ENCODE measurements around the gene BCO2. TPM values are rescaled to one million over a fixed set of nuclear protein-coding genes. Genes with fewer than 3 reads are reported as not detected.

The BCO2 gene
- total RNA-seq, 1 experiment from 2014 or later, result 0.31 TPM

- Histone ChIP-seq H3T11ph (ENCODE audit: low read length) (no peak overlapping the region), H2BK12ac (ENCODE audit: insufficient read length, low read depth, low read length) (no peak overlapping the region), H2BK15ac (ENCODE audit: low read depth, low read length) (no peak overlapping the region), H2BK5ac (ENCODE audit: insufficient read length, low read length) (no peak overlapping the region), H3K14ac (ENCODE audit: insufficient read depth, low read length) (no peak overlapping the region), H3K56ac (ENCODE audit: insufficient read length, low read depth, low read length) (no peak overlapping the region), H3K27me3 (ENCODE audit: insufficient read depth, low read length) (no peaks in the 10 kb centered on the region), H2BK20ac (ENCODE audit: low read depth, low read length, poor library complexity, severe bottlenecking) (no peak overlapping the region), H3K27ac (ENCODE audit: insufficient read length, low read depth, low read length) (no peak overlapping the region), H4K91ac (ENCODE audit: insufficient read length, low read depth, low read length) (no peak overlapping the region), H3K23me2 (ENCODE audit: insufficient read length, low read depth, low read length, poor library complexity, severe bottlenecking) (no peaks in the 10 kb centered on the region), H2AFZ (ENCODE audit: low read length) (no peak overlapping the region), H4K5ac (ENCODE audit: insufficient read length, low read depth, low read length) (no peak overlapping the region), H4K8ac (replicated peaks; ENCODE audit: insufficient read length, low read depth, low read length) (no peak overlapping the region), H3K4me1 (ENCODE audit: insufficient read depth, low read length) (no peaks in the 10 kb centered on the region), H3K79me1 (ENCODE audit: insufficient read depth, low read depth, low read length, poor library complexity, severe bottlenecking) (no peaks in the 10 kb centered on the region), H4K20me1 (ENCODE audit: control insufficient read depth, insufficient read depth, insufficient read length) (no peaks in the 10 kb centered on the region), H3K79me2 (ENCODE audit: insufficient read depth, low read length) (no peaks in the 10 kb centered on the region), H3K9me3 (ENCODE audit: control insufficient read depth, low read depth, low read length) (no peaks in the 10 kb centered on the region), H3K23ac (ENCODE audit: insufficient read length, low read depth, low read length) (no peak overlapping the region), H3K4me2 (ENCODE audit: insufficient read depth, insufficient read length, low read length) (no peak overlapping the region), H3K4ac (ENCODE audit: low read depth, low read length) (no peak overlapping the region), H3K9ac (ENCODE audit: extremely low read depth, insufficient read length, low read length) (no peak overlapping the region), H2AK5ac (ENCODE audit: insufficient read length, low read length) (no peak overlapping the region), H2BK120ac (ENCODE audit: low read depth, low read length, poor library complexity, severe bottlenecking) (no peak overlapping the region), H3K18ac (ENCODE audit: insufficient read length, low read depth, low read length) (no peak overlapping the region)
- DNase-seq, result no peak
- H3K36me3 Mint-ChIP-seq (ENCODE audit: insufficient read depth in 1 of 3, low read depth in 3 of 3), result no peaks in the 10 kb centered on the region
- H3K27me3 Mint-ChIP-seq (ENCODE audit: low read depth), result peaks cover 5% of the 10 kb centered on the region
- WGBS (ENCODE audit: extremely low coverage, insufficient read length, low lambda C conversion rate), result no CpG with 5 or more reads among the region's 1 CpG
- no peak for TF ChIP-seq CTCF (conservative IDR thresholded peaks at IDR 0.05)
- no peak overlapping the region for H3K4me3 Mint-ChIP-seq
- H3K27ac Mint-ChIP-seq, result no peak overlapping the region; a peak in 1 of 7 replicates
- no peaks in the 10 kb centered on the region for H3K9me3 Mint-ChIP-seq
- no peaks in the 10 kb centered on the region for H3K4me1 Mint-ChIP-seq
Observed at GRCh38 chr11:112216561-112217105, 41.3 kb downstream of the BCO2 start.
